SKM-1 treated with dmso at 0.1 percent for 144 hours (cell line): ENCODE data around the gene KLHL11.
"Not testable (repeated sequence)": the region's sequence is repeated elsewhere in the genome, so short reads cannot be mapped to it uniquely, and the experiment has no call there.

ENCODE experiments used
- DNase-seq: peaks from one replicate; lab custom pipeline; 2025; ENCODE audit not compliant: unreplicated experiment; lab: John Stamatoyannopoulos, UW

The KLHL11 gene

GRCh38 chr17:41891135-41892020 is 26.2 kb upstream of the KLHL11 start:
- no peak for DNase-seq

DNA sequence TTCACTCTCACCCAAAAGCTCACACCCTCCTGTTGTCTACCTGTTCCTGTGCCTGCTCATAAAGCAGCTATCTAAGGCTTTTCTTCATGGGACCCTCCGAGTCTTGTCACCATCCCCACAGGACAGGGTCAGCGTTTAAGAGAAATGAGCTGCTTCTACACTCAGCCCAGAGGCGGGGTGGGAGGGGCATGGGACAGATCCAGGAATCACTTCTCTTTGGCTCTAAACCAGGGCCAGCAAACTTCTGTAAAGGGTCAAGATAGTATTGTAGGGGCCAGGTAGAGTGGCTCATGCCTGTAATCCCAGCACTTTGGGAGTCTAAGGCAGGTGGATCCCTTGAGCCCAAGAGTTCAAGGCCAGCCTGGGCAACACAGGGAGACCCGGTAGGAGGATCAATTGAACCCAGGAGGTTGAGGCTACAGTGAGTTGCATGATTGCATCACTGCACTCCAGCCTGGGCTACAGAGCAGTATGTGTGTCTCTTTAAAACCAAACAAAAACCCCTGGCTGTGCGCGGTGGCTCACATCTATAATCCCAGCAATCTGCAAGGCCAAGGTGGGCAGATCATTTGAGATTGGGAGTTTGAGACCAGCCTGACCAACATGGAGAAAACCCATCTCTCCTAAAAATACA is 23.2 kb upstream of the KLHL11 start:
- no peak for DNase-seq

GRCh38 chr17:41885733-41886132 is 20.5 kb upstream of the KLHL11 start:
- no peak for DNase-seq

DNA sequence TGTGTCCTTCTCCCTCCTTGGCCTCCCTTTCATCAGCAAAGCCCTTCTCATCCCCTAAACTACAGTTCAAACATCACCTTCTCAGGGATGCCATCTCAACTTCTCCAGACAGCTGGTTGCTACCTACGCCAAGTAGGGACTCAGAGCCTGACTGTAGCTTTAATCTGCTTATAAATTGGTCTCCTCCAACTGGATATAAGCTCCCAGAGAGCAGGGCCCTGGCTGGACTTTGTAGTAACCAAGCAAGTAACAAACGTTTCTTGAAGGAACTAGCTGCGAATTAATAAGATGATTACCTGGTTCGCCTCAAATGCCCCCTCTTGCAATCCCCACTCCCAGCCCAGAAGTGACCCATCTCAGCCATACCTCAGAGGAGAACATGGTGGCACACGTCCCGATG is 17.5 kb upstream of the KLHL11 start:
- no peak for DNase-seq

- no peak for DNase-seq
These were observed 14.9 kb upstream of the KLHL11 start for GRCh38 chr17:41880130-41880529.

GRCh38 chr17:41874293-41874670 is 9.1 kb upstream of the KLHL11 start:
- DNase-seq: not testable (repeated sequence)

DNA sequence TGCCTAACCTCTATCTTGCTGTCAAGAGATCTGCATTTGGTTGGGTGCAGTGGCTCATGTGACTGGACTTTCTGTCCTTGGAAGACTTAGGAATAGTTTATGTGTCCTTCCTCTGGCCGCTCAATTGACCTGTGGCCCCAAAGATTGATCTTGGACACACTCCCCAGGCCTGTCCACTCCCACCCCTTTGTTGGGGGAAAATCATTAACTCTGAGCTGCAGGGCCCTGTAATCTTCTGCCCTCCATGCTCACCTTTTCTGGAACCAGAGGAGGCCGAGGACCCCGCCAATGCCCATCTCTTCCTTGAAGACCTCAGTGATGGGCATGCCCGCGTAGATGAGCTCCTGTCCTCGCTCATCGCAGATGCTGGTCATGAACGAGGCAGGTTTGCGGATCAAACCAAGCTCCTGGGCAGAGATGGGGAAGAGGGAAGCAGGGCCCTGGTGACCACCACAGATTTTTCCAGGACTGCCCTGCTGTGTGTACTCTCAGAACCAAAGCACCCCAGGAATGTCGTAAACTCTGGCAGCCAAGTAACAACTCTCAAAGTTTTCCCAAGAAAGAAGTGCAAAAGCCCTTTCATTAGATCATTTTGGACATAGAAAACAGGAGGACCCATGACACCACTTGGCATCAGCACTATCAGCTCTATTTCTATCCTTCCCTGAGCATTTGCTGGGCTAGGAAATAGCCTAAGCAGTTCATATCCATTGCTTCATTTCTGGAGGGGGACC is 8.5 kb upstream of the KLHL11 start:
- no peak for DNase-seq

- no peak for DNase-seq
These were observed 6.6 kb upstream of the KLHL11 start for GRCh38 chr17:41871789-41872188.

DNA sequence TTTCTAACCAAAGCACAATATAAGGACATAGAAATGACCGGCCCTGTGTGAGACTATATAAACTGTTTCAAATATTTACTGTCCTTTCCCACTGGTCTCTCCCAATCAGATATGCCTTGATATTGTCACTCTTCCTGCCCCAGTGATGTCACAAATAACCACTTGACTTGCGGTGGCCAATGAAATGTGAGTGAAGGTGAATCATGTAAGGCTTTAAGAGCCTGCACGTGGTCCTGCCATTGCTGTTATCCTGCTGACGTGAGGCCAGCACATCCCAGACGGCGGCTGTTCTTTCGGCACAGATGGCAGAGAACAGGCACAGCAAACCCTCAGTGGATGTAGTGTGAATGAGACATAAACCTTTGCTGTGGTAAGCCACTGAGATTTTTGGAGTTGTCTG is 5.4 kb upstream of the KLHL11 start:
- DNase-seq: no peak

DNA sequence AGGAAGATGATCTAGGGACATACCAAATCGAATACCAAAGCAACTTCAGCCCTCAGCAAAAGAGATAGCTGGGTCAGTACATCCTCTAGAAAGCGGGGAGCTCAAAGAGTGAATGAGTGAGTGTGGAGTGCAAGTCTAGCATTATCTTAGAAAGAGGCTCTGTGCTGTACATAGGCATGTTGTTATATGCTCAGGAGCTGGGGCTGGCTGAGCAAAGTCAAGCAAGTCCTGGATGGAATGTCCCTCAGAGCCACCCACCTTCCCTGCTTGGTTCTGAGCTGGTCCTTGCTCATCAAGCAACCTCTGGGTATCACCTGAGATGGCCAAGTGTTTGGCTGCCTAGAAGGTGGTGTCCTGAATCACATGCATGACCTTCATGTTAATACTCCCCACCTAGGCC is 4.9 kb upstream of the KLHL11 start:
- DNase-seq: no peak

DNA sequence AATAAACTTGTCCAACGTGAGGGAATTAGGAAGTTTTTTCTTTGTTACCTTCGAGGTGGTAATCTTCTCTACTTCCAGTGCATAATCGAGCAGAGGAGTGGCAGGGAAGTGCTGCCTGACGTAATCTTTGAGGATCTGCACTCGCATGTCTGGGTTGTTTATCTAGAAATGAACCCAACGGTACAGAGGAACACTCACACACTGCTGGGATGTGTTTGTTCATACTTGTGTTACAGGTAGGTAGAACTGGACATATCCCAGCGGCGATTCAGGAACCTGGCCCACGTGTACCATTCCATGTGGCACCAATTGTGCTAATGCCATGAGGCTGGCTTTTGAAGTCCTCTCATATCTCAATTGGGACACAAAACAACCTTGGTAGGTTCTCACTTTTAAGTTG is 4.2 kb upstream of the KLHL11 start:
- DNase-seq: no peak

- no peak for DNase-seq
These were observed 3.3 kb upstream of the KLHL11 start for GRCh38 chr17:41868568-41868967.

GRCh38 chr17:41865596-41865893 is 322 bp upstream of the KLHL11 start:
- DNase-seq: no peak

GRCh38 chr17:41864498-41864835 is 756 bp downstream of the KLHL11 start:
- DNase-seq: no peak

- DNase-seq: no peak
These were observed 2.0 kb downstream of the KLHL11 start for GRCh38 chr17:41863074-41863848.

GRCh38 chr17:41860254-41860931 is 4.8 kb downstream of the KLHL11 start:
- DNase-seq: no peak

DNA sequence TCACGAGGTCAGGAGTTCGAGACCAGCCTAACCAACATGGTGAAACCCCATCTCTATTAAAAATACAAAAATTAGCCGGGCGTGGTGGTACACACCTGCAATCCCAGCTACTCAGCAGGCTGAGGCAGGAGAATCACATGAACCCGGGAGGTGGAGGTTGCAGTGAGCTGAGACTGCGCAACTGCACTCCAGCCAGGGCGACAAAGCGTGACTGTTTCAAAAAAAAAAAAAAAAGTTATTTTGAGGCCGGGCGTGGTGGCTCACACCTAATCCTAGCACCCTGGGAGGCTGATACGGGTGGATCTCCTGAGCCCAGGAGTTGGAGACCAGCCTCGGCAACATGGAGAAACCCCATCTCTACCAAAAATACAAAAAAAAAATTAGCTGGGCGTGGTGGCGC is 13.8 kb downstream of the KLHL11 start:
- DNase-seq: not testable (repeated sequence)

DNA sequence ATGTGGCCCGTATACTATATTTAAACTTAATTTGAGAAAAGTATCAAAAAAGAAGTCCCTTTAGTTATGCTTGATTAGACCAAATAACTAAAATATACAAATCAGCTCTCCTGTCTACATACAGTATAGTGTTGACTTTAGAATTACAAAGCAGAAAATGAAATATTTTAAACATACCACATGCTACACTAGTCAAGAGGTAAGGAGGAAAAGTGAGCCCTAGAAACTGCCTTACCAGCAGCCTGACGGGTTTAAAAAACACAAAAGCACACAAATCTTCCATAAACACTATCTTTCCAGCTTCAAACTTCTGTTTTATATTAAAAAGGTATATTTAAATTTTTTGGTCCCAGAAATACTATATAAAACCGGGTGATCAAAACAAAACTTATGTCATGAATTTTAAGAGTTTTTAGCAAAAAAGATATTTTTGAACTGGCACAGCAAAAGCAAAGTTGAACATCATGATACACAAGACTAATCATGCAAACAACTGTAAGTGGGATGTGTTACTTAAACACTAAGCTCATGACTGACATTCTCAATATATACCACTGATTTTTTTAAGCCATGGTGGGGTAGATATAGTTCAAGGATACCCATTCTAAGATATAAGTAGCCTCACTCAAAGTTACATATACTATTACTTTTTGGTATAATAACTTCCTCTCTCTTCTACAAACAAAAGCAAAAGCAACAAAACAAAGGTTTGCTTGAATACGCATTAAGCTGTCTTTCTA is 15.8 kb downstream of the KLHL11 start:
- DNase-seq: no peak

DNA sequence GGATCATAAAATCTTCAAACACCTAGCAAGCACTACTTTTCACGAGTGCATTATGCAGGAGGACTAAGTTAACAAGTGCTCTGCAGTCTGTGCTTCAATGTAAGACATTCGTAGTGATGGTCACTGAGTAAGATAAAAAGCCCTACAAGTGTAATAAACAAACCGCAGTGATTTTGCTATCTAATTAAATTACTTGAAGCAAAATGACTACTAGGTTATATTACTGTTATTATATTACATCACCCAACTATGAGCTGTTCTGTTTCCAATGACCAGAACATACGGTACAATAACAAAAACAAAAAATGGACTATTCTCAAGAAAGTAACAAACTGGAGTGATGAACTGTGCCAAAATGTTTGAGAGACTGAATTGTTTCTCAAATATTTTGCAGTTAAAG is 16.4 kb downstream of the KLHL11 start:
- DNase-seq: no peak

DNA sequence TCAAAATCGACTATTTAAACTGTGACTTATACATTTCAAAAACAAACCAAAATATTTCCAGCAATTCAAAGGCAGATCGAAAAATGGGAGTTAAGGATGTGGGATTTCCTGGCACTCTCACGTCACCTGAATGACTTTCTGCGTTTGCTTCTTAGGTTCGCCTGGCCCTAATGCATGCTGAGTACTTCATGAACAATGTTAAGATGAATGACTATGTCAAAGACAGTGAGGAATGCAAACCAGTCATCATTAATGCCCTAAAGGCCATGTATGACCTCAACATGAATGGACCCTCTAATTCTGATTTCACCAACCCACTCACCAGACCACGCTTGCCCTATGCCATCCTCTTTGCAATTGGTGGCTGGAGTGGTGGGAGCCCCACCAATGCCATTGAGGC is 20.3 kb downstream of the KLHL11 start:
- DNase-seq: no peak
